HAP-1 (cell line): ENCODE data around the gene C17orf107.
"Not testable (repeated sequence)": the region's sequence is repeated elsewhere in the genome, so short reads cannot be mapped to it uniquely, and the experiment has no call there.

Experiments used
- DNase-seq, 2 experiments: peaks; one replicate each; pipeline ENCODE4 v3.0.0-alpha.2; 2016 to 2020; ENCODE audit warnings: low spot score in 2 of 2
- H3K27me3 ChIP-seq: fragments of 250-450 bp; sonication (Bioruptor Pico); 2 replicates; pipeline ENCODE4 v1.5.1; 2020; ENCODE audit warnings: low read depth, mild to moderate bottlenecking, moderate library complexity
- H3K36me3 ChIP-seq: fragments of 250-450 bp; sonication (Bioruptor Pico); replicated peaks from 2 replicates; pipeline ENCODE4 v1.5.1; 2020; ENCODE audit warnings: mild to moderate bottlenecking
- H3K4me1 ChIP-seq: fragments of 250-450 bp; sonication (Bioruptor Pico); 2 replicates; pipeline ENCODE4 v1.5.1; 2020; ENCODE audit warnings: mild to moderate bottlenecking
- H3K4me3 ChIP-seq: fragments of 250-450 bp; sonication (Bioruptor Pico); 2 replicates; pipeline ENCODE4 v1.5.1; 2020; ENCODE audit warnings: mild to moderate bottlenecking, moderate library complexity
- H3K9me3 ChIP-seq: fragments of 250-450 bp; sonication (Bioruptor Pico); 2 replicates; pipeline ENCODE4 v1.5.1; 2020; ENCODE audit warnings: mild to moderate bottlenecking, moderate library complexity
- in situ Hi-C: fragments of 300-500 bp; cut with MboI; formaldehyde crosslinking; loops from 3 replicates; pipeline ENCODE4 v1.14.3; 2020; ENCODE audit warnings: low sequenced_read_pairs, inconsistent platforms, mixed read lengths

C17orf107 gene

DNA sequence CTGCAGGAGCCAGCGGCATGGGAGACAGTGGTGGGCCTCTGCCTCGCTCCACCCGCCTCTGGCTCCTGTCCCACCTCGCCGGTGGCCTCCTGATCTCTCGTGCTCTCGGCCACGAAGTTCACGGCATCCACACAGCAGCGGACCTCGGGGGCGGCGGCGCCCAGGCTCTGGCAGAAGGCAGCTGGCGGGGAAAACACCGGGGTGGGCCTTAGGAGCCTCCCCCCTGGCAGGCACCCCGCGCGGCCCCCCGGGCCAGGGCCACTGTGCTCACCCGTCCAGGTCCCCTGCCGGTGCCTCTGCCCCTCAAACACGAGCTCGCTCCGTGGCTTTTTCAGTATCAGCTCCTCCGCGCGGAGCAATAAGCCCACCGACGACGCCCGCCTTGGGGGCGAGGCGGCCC, 409 bp upstream of the C17orf107 start:
- in situ Hi-C loops: no loop called here
- H3K4me3 ChIP-seq: no peak overlapping the region

DNA sequence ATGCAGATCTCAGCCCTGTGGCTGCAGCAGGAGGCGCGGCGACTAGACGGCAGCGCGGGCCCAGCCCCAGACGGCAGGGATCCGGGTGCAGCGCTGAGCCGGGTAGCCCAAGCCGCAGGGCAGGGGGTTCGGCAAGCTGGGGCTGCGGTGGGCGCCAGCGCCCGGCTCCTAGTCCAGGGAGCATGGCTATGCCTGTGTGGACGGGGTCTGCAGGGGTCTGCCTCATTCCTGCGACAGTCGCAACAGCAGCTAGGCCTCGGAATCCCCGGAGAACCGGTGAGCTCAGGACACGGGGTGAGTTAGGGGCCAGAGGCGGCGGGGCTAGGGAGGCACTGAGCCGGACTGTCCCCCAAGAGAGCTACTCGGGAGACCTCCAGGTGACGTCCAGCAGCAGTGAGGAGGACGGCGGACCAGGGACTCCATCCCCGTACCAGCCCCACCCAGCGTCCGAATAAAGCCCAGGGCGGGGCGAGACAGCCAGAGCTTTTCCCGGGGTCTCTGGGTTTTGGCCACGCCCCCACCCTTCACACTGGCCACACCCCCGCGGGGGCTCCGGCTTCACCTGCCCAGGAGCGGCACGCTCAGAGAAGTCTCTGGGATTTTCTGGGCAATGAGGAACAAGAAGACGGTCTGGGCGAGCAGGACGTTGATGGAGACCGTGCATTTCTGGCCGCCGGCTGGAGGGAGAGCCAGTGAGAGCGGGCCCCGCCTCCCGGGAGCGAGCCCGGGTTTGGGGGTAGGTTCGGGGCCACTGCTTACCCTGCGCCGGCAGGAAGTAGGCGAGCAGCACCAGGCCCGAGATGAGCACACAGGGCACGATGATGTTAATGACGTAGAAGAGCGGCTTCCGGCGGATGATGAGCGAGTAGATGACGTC, 1.1 kb downstream of the C17orf107 start:
- no peak for DNase-seq
- H3K36me3 ChIP-seq: peaks cover 13% of the 10 kb centered on the region
- in situ Hi-C loops: no loop called here
- H3K27me3 ChIP-seq: no peaks in the 10 kb centered on the region
- H3K9me3 ChIP-seq: no peaks in the 10 kb centered on the region
- H3K4me1 ChIP-seq: no peaks in the 10 kb centered on the region
- H3K4me3 ChIP-seq: no peak overlapping the region

More for the DNA sequence above, 409 bp upstream of the C17orf107 start:
- no peak for DNase-seq
- no peaks in the 10 kb centered on the region for H3K9me3 ChIP-seq
- no peaks in the 10 kb centered on the region for H3K27me3 ChIP-seq
- peaks cover 21% of the 10 kb centered on the region for H3K36me3 ChIP-seq
- H3K4me1 ChIP-seq: no peaks in the 10 kb centered on the region

GRCh38 chr17:4901108-4901647, 1.8 kb downstream of the C17orf107 start:
- no peak for DNase-seq
- no peaks in the 10 kb centered on the region for H3K4me1 ChIP-seq
- no peaks in the 10 kb centered on the region for H3K9me3 ChIP-seq
- in situ Hi-C loops: no loop called here
- H3K4me3 ChIP-seq: no peak overlapping the region
- no peaks in the 10 kb centered on the region for H3K27me3 ChIP-seq
- peaks cover 6% of the 10 kb centered on the region for H3K36me3 ChIP-seq

DNA sequence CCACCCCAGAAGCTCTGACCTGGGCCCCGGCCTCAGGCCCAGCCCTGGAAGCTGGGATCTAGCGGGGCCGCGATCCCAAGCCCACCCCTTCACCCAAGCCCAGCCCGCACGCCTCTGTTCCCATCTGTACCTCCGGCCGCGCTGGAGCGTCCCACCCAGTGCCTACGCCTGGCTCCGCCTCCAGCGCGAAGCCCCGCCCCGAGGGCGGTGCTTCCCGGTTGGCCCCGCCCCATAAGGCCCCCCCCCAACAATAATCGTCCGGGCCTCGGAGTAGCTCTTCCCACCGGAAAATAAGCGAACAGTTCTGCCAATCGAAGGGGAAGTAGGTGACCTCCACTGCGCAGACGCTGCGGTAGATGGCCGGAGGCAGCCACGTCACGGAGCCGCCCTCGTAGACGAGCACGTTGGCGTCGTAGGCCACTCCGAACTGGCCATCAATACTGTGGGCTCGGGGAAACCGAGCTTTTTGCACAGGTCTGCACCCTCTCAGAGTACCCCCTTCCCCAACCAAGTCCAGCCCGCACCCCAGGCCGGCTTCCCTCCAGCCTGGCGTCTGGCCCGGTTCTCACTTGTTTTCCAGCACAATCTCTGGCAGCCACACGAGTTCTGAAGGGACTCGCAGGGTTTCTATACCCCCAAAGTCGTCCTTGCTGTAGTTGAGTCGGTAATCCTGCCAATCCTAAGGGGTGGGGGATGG, 2.5 kb downstream of the C17orf107 start:
- Histone ChIP-seq H3K4me1 (no peaks in the 10 kb centered on the region), H3K27me3 (no peaks in the 10 kb centered on the region), H3K36me3 (no peaks in the 10 kb centered on the region; the same call in 1 of the 2 replicates), H3K4me3 (no peak overlapping the region), H3K9me3 (no peaks in the 10 kb centered on the region)
- no peak for DNase-seq
- in situ Hi-C loops: no loop called here

GRCh38 chr17:4902540-4902939, 3.2 kb downstream of the C17orf107 start:
- Histone ChIP-seq H3K4me3 (no peak overlapping the region), H3K36me3 (no peaks in the 10 kb centered on the region; the same call in 1 of the 2 replicates), H3K27me3 (no peaks in the 10 kb centered on the region), H3K4me1 (no peaks in the 10 kb centered on the region), H3K9me3 (no peaks in the 10 kb centered on the region)
- in situ Hi-C loops: no loop called here
- no peak for DNase-seq

GRCh38 chr17:4903051-4903818, 3.9 kb downstream of the C17orf107 start, which contains the start of gene CHRNE:
CHRNE (minus strand) TSS chr17:4903098; CDS start chr17:4903063, 35 bp downstream.
- in situ Hi-C loops: no loop called here
- Histone ChIP-seq H3K4me1 (no peaks in the 10 kb centered on the region), H3K9me3 (no peaks in the 10 kb centered on the region), H3K36me3 (no peaks in the 10 kb centered on the region; the same call in 1 of the 2 replicates), H3K27me3 (no peaks in the 10 kb centered on the region), H3K4me3 (no peak within 1 kb of the TSS)
- peak; percentile 63 to 90 for DNase-seq

GRCh38 chr17:4906642-4907041, 7.3 kb downstream of the C17orf107 start:
- H3K9me3 ChIP-seq, H3K4me3 ChIP-seq, DNase-seq, H3K36me3 ChIP-seq, H3K27me3 ChIP-seq, H3K4me1 ChIP-seq, in situ Hi-C loops: not testable (repeated sequence)

- in situ Hi-C loops: no loop called here
- H3K27me3 ChIP-seq: no peaks in the 10 kb centered on the region
- DNase-seq: no peak
- no peaks in the 10 kb centered on the region for H3K4me1 ChIP-seq
- no peaks in the 10 kb centered on the region for H3K36me3 ChIP-seq
- H3K9me3 ChIP-seq: no peaks in the 10 kb centered on the region
- no peak overlapping the region for H3K4me3 ChIP-seq
Measured at GRCh38 chr17:4908301-4908700, 9.0 kb downstream of the C17orf107 start.

DNA sequence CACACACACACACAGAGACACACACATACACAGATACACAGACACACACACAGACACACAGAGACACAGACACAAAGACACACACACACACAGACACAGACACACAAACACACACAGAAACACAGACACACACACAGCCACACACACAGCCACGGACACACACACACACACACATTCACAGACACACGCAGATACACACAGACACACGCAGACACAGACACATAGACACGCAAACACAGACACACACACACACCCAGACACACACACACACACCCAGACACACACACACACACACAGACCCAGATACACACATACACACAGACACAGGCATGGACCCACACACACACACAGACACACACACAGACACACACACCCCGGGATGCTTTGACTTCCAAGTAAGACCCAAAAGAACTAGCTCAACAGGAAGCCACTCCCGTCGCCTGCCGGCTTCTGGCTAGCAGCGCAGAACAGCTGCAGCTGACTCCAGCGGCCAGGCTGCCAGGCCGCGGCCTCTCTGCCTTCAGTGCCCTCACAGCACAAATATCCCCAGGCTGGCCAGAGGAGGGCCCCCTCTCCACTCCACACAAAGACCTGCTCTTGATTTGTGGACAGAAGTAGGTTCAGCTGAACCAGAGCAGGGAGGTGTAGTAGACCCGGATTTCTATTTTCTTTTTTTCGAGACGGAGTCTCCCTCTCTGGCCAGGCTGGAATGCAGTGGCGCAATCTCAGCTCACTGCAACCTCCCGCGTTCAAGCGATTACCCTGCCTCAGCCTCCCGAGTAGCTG, 9.6 kb downstream of the C17orf107 start:
- Histone ChIP-seq H3K36me3 (no peaks in the 10 kb centered on the region), H3K4me1 (no peaks in the 10 kb centered on the region), H3K4me3 (no peak overlapping the region), H3K27me3 (no peaks in the 10 kb centered on the region), H3K9me3 (no peaks in the 10 kb centered on the region)
- DNase-seq: peak; percentile 73 to 87
- in situ Hi-C loops: no loop called here

- Histone ChIP-seq H3K4me3 (no peak overlapping the region), H3K27me3 (no peaks in the 10 kb centered on the region), H3K4me1 (peaks cover 3% of the 10 kb centered on the region; the same call in 1 of the 2 replicates), H3K36me3 (no peaks in the 10 kb centered on the region), H3K9me3 (no peaks in the 10 kb centered on the region)
- in situ Hi-C loops: loop anchor here (10.0 kb wide), 1 partner anchor 151 kb away; no protein-coding TSS in a partner anchor
- no peak for DNase-seq
Measured at GRCh38 chr17:4913994-4914393, 14.7 kb downstream of the C17orf107 start.

- H3K9me3 ChIP-seq, DNase-seq, H3K27me3 ChIP-seq: not testable (repeated sequence)
Measured at GRCh38 chr17:4914551-4914950, 15.2 kb downstream of the C17orf107 start.

DNA sequence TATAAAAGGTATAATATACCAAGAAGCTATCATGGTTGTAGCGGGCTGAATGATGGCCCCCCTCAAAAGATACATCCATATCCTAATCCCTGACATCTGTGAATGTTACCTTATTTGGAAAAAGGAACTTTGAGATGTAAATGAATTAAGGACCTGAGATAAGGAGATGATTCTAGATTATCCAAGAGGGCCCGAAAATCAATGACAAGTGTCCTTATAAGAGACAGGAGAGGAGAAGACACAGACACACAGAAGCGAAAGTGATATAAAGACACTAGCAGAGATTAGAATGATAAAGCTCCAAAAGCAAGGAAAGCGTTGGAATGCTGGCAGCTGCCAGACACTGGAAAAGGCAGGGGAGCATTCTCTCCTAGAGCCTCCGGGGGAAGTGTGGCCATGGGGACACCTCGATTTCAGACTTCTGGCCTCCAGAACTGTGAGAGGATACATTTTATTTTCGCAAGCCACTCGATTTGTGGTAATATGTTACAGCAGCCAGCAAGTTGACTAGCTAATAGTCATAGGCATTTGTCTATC, 20.2 kb downstream of the C17orf107 start:
- H3K36me3 ChIP-seq: no peaks in the 10 kb centered on the region
- H3K9me3 ChIP-seq: no peaks in the 10 kb centered on the region
- H3K27me3 ChIP-seq: no peaks in the 10 kb centered on the region
- no peak overlapping the region for H3K4me3 ChIP-seq
- H3K4me1 ChIP-seq: peaks cover 3% of the 10 kb centered on the region; the same call in 1 of the 2 replicates
- in situ Hi-C loops: loop anchor here (10.0 kb wide), 1 partner anchor 145 kb away; no protein-coding TSS in a partner anchor
- no peak for DNase-seq

More at GRCh38 chr17:4914551-4914950, 15.2 kb downstream of the C17orf107 start:
- in situ Hi-C loops: loop anchor here (10.0 kb wide), 1 partner anchor 150 kb away; no protein-coding TSS in a partner anchor
- H3K4me1 ChIP-seq, H3K4me3 ChIP-seq, H3K36me3 ChIP-seq: not testable (repeated sequence)
